Breast epithelium (tissue), 4 donors: Measurements from ENCODE around the gene ENAM. TPM values are rescaled to one million over a fixed set of nuclear protein-coding genes. Genes with fewer than 3 reads are reported as not detected.

ENCODE experiments used
- DNase-seq, 2 donors: peaks; one replicate each; pipeline ENCODE4 v3.0.0-alpha.2; 2019; ENCODE audit warnings: low spot score in 2 of 2
- H3K27ac ChIP-seq, 2 donors: fragments of 200-600 bp; sonication (generic) in 1 of 2; one replicate each; pipeline ENCODE4 v1.5.1; 2016 to 2019; ENCODE audit warnings: mild to moderate bottlenecking in 1 of 2
- H3K27me3 ChIP-seq, 2 donors: fragments of 200-600 bp; sonication (generic) in 1 of 2; one replicate each; pipeline versions ENCODE4 v1.5.1 to v1.6.0; 2017 to 2019; ENCODE audit warnings: control low read depth in 1 of 2, mild to moderate bottlenecking in 1 of 2
- H3K36me3 ChIP-seq: fragments of 200-600 bp; one replicate; pipeline ENCODE4 v1.5.1; 2019
- H3K4me1 ChIP-seq, 2 donors: fragments of 200-600 bp; sonication (generic); one replicate each; pipeline ENCODE4 v1.5.1; 2016 to 2019; ENCODE audit warnings: control low read depth in 1 of 2
- H3K4me3 ChIP-seq, 3 donors: fragments of 200-600 bp; sonication (generic); 1 replicate in 2 of 3; 2 replicates in 1 of 3; pipeline ENCODE4 v1.5.1; 2016 to 2019; ENCODE audit warnings: mild to moderate bottlenecking in 3 of 3, moderate library complexity in 2 of 3
- H3K9me3 ChIP-seq, 2 donors: fragments of 200-600 bp; sonication (generic) in 1 of 2; one replicate each; pipeline ENCODE4 v1.5.1; 2016 to 2019; ENCODE audit warnings: control low read depth in 1 of 2
- CTCF ChIP-seq, 3 donors: fragments of 450-650 bp; IDR thresholded peaks; one replicate each; pipeline ENCODE4 v1.5.1; 2016 to 2017; ENCODE audit warnings: antibody characterized with exemption in 3 of 3, mild to moderate bottlenecking in 3 of 3, moderate library complexity in 3 of 3
- POLR2A ChIP-seq: fragments of 450-650 bp; IDR thresholded peaks from one replicate; pipeline ENCODE4 v1.6.1; 2016; ENCODE audit warnings: antibody characterized with exemption, mild to moderate bottlenecking, moderate library complexity
- POLR2AphosphoS5 ChIP-seq, 3 donors: sonication (generic); formaldehyde crosslinking; IDR thresholded peaks; one replicate each; pipeline ENCODE4 v1.6.1; 2017; ENCODE audit warnings: antibody characterized with exemption in 3 of 3
- intact Hi-C: fragments of 100-400 bp; cut with DNase I; formaldehyde crosslinking; loops from one replicate; pipeline ENCODE4 v1.15.1; 2023; ENCODE audit warnings: low total_unique reads
- total RNA-seq, 3 donors: library from RNA; depleted of rRNA; stranded (reverse); fragments of >200 nt; gene quantifications; one replicate each; pipeline ENCODE4 v1.1.0, GENCODE V29; 2016

ENAM gene
- total RNA-seq, 3 donors from 2014 or later = 0.32 TPM; not detected in 2

GRCh38 chr4:70667740-70668535 lies 39.4 kb downstream of the ENAM start:
- TF ChIP-seq POLR2AphosphoS5 (IDR thresholded peaks at IDR 0.05) (no peak), CTCF (IDR thresholded peaks at IDR 0.05) (no peak), POLR2A (no peak)
- no peak overlapping the region for H3K4me3 ChIP-seq
- intact Hi-C loops = no loop called here
- H3K4me1 ChIP-seq = no peaks in the 10 kb centered on the region
- no peaks in the 10 kb centered on the region for H3K27me3 ChIP-seq
- DNase-seq = no peak
- peak overlapping the region; percentile 22 to 25 for H3K27ac ChIP-seq
- no peaks in the 10 kb centered on the region for H3K36me3 ChIP-seq
- no peaks in the 10 kb centered on the region for H3K9me3 ChIP-seq

GRCh38 chr4:70670332-70671014 lies 41.9 kb downstream of the ENAM start:
- TF ChIP-seq CTCF (IDR thresholded peaks at IDR 0.05) = no peak
- no peak for TF ChIP-seq POLR2A
- no peak for TF ChIP-seq POLR2AphosphoS5 (IDR thresholded peaks at IDR 0.05)
- no peaks in the 10 kb centered on the region for H3K27me3 ChIP-seq
- no peak overlapping the region for H3K27ac ChIP-seq
- H3K36me3 ChIP-seq = no peaks in the 10 kb centered on the region
- intact Hi-C loops = no loop called here
- no peaks in the 10 kb centered on the region for H3K4me1 ChIP-seq
- H3K4me3 ChIP-seq = no peak overlapping the region
- DNase-seq = no peak
- H3K9me3 ChIP-seq = no peaks in the 10 kb centered on the region

- no peak for TF ChIP-seq POLR2A
- no peak for TF ChIP-seq POLR2AphosphoS5 (IDR thresholded peaks at IDR 0.05)
- TF ChIP-seq CTCF (IDR thresholded peaks at IDR 0.05) = no peak
- H3K9me3 ChIP-seq = no peaks in the 10 kb centered on the region
- no peaks in the 10 kb centered on the region for H3K36me3 ChIP-seq
- DNase-seq = no peak
- no peaks in the 10 kb centered on the region for H3K4me1 ChIP-seq
- H3K27me3 ChIP-seq = no peaks in the 10 kb centered on the region
- intact Hi-C loops = no loop called here
- H3K27ac ChIP-seq = no peak overlapping the region
- H3K4me3 ChIP-seq = no peak overlapping the region
Measured at GRCh38 chr4:70671091-70671490, 42.5 kb downstream of the ENAM start.

- Histone ChIP-seq H3K4me1 (no peaks in the 10 kb centered on the region), H3K4me3 (no peak overlapping the region), H3K9me3 (no peaks in the 10 kb centered on the region), H3K27me3 (no peaks in the 10 kb centered on the region), H3K36me3 (no peaks in the 10 kb centered on the region), H3K27ac (no peak overlapping the region)
- DNase-seq = no peak
- intact Hi-C loops = no loop called here
- no peak for TF ChIP-seq POLR2A
- TF ChIP-seq CTCF (IDR thresholded peaks at IDR 0.05) = no peak
- TF ChIP-seq POLR2AphosphoS5 (IDR thresholded peaks at IDR 0.05) = no peak
Measured at GRCh38 chr4:70674191-70674590, 45.6 kb downstream of the ENAM start.

DNA sequence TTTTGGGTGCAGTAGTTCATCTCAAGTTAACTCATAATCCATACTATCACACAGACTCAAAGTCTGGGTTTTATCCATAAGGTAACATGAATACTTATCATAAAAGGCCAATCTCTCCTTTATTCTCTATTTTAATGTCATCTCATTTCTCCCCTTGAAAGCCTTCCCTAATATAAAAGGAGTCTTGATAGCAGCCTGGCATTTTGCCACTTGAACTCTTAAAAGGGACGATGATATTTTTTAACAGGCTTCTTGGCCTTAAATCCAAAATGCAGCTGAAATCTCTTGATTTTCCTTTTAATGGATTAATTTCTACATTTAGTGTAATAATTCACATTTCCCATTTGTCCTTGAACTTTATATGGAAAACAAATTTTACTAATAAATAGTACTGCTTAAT lies 46.2 kb downstream of the ENAM start:
- no peak for DNase-seq
- H3K4me1 ChIP-seq = no peaks in the 10 kb centered on the region
- no peaks in the 10 kb centered on the region for H3K36me3 ChIP-seq
- H3K27ac ChIP-seq = no peak overlapping the region
- H3K9me3 ChIP-seq = no peaks in the 10 kb centered on the region
- TF ChIP-seq POLR2AphosphoS5 (IDR thresholded peaks at IDR 0.05) = no peak
- no peak for TF ChIP-seq CTCF (IDR thresholded peaks at IDR 0.05)
- TF ChIP-seq POLR2A = no peak
- no peaks in the 10 kb centered on the region for H3K27me3 ChIP-seq
- intact Hi-C loops = no loop called here
- no peak overlapping the region for H3K4me3 ChIP-seq
